Measurements from ENCODE around the gene QRFP. TPM values are rescaled to one million over a fixed set of nuclear protein-coding genes. Genes with fewer than 3 reads are reported as not detected.

The QRFP gene
- total RNA-seq, 1 experiment from 2014 or later: not detected

DNA sequence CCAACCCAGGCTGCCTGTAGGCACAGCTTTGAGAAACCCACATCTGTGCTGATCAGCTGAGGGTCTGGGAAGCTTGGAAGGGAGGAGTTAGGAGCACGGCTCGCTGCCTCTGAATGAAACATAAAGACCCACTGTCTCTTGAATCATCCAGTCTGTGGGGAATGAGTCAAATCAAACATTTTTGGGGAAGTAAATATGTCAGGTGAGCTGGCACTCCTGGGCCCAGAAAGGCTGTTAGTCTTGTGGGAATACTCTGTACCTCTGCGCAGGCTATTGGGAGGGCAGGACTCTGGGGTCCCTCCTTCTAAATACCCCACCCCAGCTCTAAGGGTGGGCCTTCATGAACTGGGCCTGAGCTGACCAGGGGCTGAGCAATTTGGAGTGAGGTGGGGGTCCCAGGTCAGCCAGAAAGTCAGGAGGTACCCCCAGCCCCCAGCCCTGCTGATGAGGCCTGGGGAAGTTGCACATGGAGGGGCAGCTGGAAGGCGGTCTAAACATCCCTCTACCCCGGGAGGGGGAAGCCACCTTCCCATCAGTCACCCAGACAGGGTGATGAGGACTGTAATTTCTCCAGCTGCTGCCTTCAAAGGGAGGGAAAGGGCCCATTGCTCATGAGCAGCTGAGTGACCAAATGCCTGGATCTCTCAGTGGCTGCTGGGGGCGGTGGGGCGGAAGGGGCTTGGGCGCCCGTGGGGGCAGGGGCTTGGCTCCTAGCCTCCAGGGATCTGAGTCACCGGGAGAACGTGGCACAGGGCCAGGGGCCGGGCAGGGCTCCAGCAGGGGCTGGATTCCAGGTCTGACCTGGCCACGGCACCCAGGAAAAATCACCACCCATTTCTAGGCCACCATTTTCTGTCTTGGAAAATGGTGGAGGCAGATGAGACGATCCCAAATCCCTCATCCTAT lies 31.6 kb upstream of the QRFP start:
- Histone ChIP-seq H3K4me1 (ENCODE audit: control insufficient read depth in 1 of 2, insufficient read depth in 2 of 2, low read length in 2 of 2) (peaks cover 29 to 33% of the 10 kb centered on the region in 2 experiments), H3K27ac (ENCODE audit: low read depth, low read length) (peak overlapping the region; percentile 81), H3K9me2 (ENCODE audit: insufficient read depth) (no peaks in the 10 kb centered on the region), H3K9me3 (ENCODE audit: control insufficient read depth in 1 of 2, insufficient read depth in 1 of 2, low read depth in 1 of 2, low read length in 2 of 2) (no peaks in the 10 kb centered on the region), H2AFZ (ENCODE audit: low read depth, low read length, poor library complexity, severe bottlenecking) (no peak overlapping the region), H3K9ac (ENCODE audit: low read length) (peak overlapping the region; percentile 51), H3K4me2 (ENCODE audit: low read length) (peak overlapping the region; percentile 82), H3K27me3 (ENCODE audit: insufficient read depth, low read length) (no peaks in the 10 kb centered on the region), H3K4me3 (replicated peaks in 1 of 2; ENCODE audit: low read depth in 1 of 2, low read length in 2 of 2) (peak overlapping the region; percentile 11 to 42; a peak in 2 of 4 replicates), H3K36me3 (ENCODE audit: control insufficient read depth in 1 of 2, insufficient read depth in 2 of 2, low read length in 2 of 2) (no peaks in the 10 kb centered on the region), H3K79me2 (ENCODE audit: insufficient read depth, low read length) (no peaks in the 10 kb centered on the region), H4K20me1 (ENCODE audit: insufficient read depth) (no peaks in the 10 kb centered on the region)
- DNase-seq (ENCODE audit: low read depth, low spot score): peak; percentile 55
- RAD21 ChIA-PET (ENCODE audit: low non-redundant PET in 1 of 2, low total read pairs in 2 of 2, uncharacterized antibody in 2 of 2, unreplicated experiment in 2 of 2): interaction anchor here (1.0 to 1.5 kb wide), 3 partner anchors 34 to 70 kb away, joined by 3 to 4 read pairs (median 4); no protein-coding TSS in a partner anchor
- BruUV-seq (replicated peaks): no TSS peak
- CTCF ChIA-PET: interaction anchor here (0.8 to 2.3 kb wide), 4 partner anchors 13 to 70 kb away, joined by 3 to 10 read pairs (median 5); no protein-coding TSS in a partner anchor
- peak; percentile 79 for TF ChIP-seq YY1 (IDR thresholded peaks at IDR 0.05; ENCODE audit: extremely low read depth, insufficient replicate concordance, low read depth, low read length)
- TF ChIP-seq, protein P1, sequence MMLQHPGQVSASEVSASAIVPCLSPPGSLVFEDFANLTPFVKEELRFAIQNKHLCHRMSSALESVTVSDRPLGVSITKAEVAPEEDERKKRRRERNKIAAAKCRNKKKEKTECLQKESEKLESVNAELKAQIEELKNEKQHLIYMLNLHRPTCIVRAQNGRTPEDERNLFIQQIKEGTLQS (IDR thresholded peaks at IDR 0.05): no peak
- peak; percentile 59; the same call in 1 of the 2 replicates for TF ChIP-seq POLR2AphosphoS5 (IDR thresholded peaks at IDR 0.05; ENCODE audit: low read depth, low read length)
- POLR2A ChIA-PET: interaction anchor here (1.0 to 1.6 kb wide), 3 partner anchors 10 to 17 kb away, joined by 3 to 4 read pairs (median 3); no protein-coding TSS in a partner anchor
- ATAC-seq: peak; percentile 69
- intact Hi-C loops (cut with micrococcal nuclease): no loop called here

DNA sequence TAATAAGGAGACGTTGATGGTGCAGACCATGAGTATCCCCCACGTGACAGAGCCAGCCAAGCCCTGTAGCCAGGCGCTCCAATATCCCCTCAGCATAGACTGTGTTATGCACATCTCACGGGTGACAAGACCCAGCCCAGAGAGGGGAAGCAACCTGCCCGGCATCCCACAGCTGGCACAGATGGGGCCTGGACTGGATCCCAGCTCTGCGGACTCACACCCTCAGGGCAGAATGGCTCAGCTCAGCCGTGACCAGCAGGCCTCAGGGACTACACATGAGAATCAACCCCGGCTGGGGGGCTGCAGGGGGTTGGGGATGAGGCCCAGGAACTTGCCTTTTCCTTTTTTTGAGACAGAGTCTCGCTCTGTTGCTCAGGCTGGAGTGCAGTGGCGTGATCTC lies 30.7 kb upstream of the QRFP start:
- RAD21 ChIA-PET (ENCODE audit: low non-redundant PET in 1 of 2, low total read pairs in 2 of 2, uncharacterized antibody in 2 of 2, unreplicated experiment in 2 of 2): interaction anchor here (1.0 to 1.5 kb wide), 3 partner anchors 33 to 71 kb away, joined by 3 to 4 read pairs (median 4); no protein-coding TSS in a partner anchor

More for the DNA sequence above, 30.7 kb upstream of the QRFP start:
- H3K27me3 ChIP-seq (ENCODE audit: insufficient read depth, low read length): no peaks in the 10 kb centered on the region
- H3K9ac ChIP-seq (ENCODE audit: low read length): peak overlapping the region; percentile 51; the same call in 1 of the 2 replicates
- no peak overlapping the region for H2AFZ ChIP-seq (ENCODE audit: low read depth, low read length, poor library complexity, severe bottlenecking)
- no peak for DNase-seq (ENCODE audit: low read depth, low spot score)
- no peaks in the 10 kb centered on the region for H3K79me2 ChIP-seq (ENCODE audit: insufficient read depth, low read length)
- TF ChIP-seq, protein P2, sequence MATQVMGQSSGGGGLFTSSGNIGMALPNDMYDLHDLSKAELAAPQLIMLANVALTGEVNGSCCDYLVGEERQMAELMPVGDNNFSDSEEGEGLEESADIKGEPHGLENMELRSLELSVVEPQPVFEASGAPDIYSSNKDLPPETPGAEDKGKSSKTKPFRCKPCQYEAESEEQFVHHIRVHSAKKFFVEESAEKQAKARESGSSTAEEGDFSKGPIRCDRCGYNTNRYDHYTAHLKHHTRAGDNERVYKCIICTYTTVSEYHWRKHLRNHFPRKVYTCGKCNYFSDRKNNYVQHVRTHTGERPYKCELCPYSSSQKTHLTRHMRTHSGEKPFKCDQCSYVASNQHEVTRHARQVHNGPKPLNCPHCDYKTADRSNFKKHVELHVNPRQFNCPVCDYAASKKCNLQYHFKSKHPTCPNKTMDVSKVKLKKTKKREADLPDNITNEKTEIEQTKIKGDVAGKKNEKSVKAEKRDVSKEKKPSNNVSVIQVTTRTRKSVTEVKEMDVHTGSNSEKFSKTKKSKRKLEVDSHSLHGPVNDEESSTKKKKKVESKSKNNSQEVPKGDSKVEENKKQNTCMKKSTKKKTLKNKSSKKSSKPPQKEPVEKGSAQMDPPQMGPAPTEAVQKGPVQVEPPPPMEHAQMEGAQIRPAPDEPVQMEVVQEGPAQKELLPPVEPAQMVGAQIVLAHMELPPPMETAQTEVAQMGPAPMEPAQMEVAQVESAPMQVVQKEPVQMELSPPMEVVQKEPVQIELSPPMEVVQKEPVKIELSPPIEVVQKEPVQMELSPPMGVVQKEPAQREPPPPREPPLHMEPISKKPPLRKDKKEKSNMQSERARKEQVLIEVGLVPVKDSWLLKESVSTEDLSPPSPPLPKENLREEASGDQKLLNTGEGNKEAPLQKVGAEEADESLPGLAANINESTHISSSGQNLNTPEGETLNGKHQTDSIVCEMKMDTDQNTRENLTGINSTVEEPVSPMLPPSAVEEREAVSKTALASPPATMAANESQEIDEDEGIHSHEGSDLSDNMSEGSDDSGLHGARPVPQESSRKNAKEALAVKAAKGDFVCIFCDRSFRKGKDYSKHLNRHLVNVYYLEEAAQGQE (IDR thresholded peaks at IDR 0.05; ENCODE audit: low read depth): no peak
- TF ChIP-seq, protein P3, sequence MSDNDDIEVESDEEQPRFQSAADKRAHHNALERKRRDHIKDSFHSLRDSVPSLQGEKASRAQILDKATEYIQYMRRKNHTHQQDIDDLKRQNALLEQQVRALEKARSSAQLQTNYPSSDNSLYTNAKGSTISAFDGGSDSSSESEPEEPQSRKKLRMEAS (IDR thresholded peaks at IDR 0.05): no peak
- TF ChIP-seq CBX3 (IDR thresholded peaks at IDR 0.05; ENCODE audit: low read depth): no peak
- no peak for TF ChIP-seq YY1 (IDR thresholded peaks at IDR 0.05; ENCODE audit: extremely low read depth, insufficient replicate concordance, low read depth, low read length)
- no peak for TF ChIP-seq EZH2 (IDR thresholded peaks at IDR 0.05)
- TF ChIP-seq POLR2A (IDR thresholded peaks at IDR 0.05; ENCODE audit: borderline replicate concordance, extremely low read depth, insufficient read depth, insufficient read length): no peak
- no peak for TF ChIP-seq FOSL1 (IDR thresholded peaks at IDR 0.05; ENCODE audit: low read depth)
- TF ChIP-seq SRF (IDR thresholded peaks at IDR 0.05; ENCODE audit: low read depth): no peak
- TF ChIP-seq POLR2AphosphoS5 (IDR thresholded peaks at IDR 0.05; ENCODE audit: low read depth, low read length): no peak
- POLR2A ChIA-PET: interaction anchor here (0.9 to 1.4 kb wide), 4 partner anchors 9 to 61 kb away, joined by 3 read pairs; no protein-coding TSS in a partner anchor
- peak overlapping the region; percentile 82 for H3K4me2 ChIP-seq (ENCODE audit: low read length)
- no TSS peak for BruUV-seq (replicated peaks)
- H4K20me1 ChIP-seq (ENCODE audit: insufficient read depth): no peaks in the 10 kb centered on the region
- intact Hi-C loops (cut with micrococcal nuclease): no loop called here
- ATAC-seq: peak; percentile 2; the same call in 1 of the 2 replicates
- CTCF ChIA-PET: interaction anchor here (0.8 to 2.3 kb wide), 4 partner anchors 14 to 71 kb away, joined by 3 to 10 read pairs (median 5); no protein-coding TSS in a partner anchor
- H3K36me3 ChIP-seq (ENCODE audit: control insufficient read depth in 1 of 2, insufficient read depth in 2 of 2, low read length in 2 of 2): no peaks in the 10 kb centered on the region
- H3K4me3 ChIP-seq (replicated peaks in 1 of 2; ENCODE audit: low read depth in 1 of 2, low read length in 2 of 2): no peak overlapping the region
- H3K9me3 ChIP-seq (ENCODE audit: control insufficient read depth in 1 of 2, insufficient read depth in 1 of 2, low read depth in 1 of 2, low read length in 2 of 2): no peaks in the 10 kb centered on the region
- peaks cover 29 to 32% of the 10 kb centered on the region in 2 experiments for H3K4me1 ChIP-seq (ENCODE audit: control insufficient read depth in 1 of 2, insufficient read depth in 2 of 2, low read length in 2 of 2)
- H3K27ac ChIP-seq (ENCODE audit: low read depth, low read length): peak overlapping the region; percentile 81
- no peaks in the 10 kb centered on the region for H3K9me2 ChIP-seq (ENCODE audit: insufficient read depth)
